ENCODE data around the gene PLXNB2.

DNA sequence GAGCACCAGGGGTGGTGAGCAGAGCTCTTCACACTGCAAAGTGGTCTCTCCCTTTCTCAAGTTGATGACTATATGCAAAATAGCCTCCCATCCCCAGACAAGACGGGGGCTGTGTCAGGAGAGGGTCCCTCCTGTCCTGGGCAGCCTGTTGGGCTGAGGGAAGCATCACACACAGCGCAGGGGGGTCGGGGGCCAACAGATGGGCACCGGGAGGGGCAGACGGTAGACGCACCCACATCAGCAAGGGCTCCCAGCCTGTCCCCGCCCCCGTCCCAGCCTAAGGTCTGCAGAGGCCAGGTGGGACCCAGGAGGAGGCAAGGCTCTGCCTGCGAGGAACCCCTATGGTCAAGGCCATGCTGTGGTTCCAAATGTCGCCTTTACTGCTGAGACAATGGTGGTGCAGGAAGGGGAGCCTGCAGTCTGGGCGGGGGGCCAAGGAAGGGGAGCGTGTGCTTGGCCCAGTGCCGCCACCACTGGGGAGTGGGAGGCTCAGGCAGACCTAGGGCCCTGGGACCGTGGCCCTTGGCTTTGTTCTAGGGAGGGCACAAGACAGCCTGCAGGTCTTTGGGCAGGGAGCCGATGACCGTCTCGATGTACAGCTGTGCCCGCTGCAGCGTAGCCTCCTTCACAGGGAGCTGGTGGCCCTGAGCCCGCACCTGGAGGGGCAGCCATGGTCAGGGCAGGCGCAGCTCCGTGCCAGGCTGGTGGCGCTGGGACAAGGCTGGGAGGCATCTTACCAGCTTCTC is 4.3 kb upstream of the PLXNB2 start:
- TF ChIP-seq POLR2AphosphoS5 (IDR thresholded peaks at IDR 0.05; ENCODE audit: low read depth, low read length) (no peak), SIN3A (IDR thresholded peaks at IDR 0.05; ENCODE audit: borderline replicate concordance, insufficient read depth, low read length) (no peak), TAF1 (IDR thresholded peaks at IDR 0.05; ENCODE audit: borderline replicate concordance, insufficient read depth, low read length) (no peak)
- TF ChIP-seq, protein P1, sequence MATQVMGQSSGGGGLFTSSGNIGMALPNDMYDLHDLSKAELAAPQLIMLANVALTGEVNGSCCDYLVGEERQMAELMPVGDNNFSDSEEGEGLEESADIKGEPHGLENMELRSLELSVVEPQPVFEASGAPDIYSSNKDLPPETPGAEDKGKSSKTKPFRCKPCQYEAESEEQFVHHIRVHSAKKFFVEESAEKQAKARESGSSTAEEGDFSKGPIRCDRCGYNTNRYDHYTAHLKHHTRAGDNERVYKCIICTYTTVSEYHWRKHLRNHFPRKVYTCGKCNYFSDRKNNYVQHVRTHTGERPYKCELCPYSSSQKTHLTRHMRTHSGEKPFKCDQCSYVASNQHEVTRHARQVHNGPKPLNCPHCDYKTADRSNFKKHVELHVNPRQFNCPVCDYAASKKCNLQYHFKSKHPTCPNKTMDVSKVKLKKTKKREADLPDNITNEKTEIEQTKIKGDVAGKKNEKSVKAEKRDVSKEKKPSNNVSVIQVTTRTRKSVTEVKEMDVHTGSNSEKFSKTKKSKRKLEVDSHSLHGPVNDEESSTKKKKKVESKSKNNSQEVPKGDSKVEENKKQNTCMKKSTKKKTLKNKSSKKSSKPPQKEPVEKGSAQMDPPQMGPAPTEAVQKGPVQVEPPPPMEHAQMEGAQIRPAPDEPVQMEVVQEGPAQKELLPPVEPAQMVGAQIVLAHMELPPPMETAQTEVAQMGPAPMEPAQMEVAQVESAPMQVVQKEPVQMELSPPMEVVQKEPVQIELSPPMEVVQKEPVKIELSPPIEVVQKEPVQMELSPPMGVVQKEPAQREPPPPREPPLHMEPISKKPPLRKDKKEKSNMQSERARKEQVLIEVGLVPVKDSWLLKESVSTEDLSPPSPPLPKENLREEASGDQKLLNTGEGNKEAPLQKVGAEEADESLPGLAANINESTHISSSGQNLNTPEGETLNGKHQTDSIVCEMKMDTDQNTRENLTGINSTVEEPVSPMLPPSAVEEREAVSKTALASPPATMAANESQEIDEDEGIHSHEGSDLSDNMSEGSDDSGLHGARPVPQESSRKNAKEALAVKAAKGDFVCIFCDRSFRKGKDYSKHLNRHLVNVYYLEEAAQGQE (IDR thresholded peaks at IDR 0.05; ENCODE audit: insufficient read depth in 1 of 2, low read depth in 2 of 2, low read length in 2 of 2), result no peak
